GM12874 (cell line): ENCODE data around the gene MYD88.

Source experiments
- CTCF ChIP-seq: IDR thresholded peaks from 2 replicates; pipeline ENCODE4 v1.5.1; 2011; ENCODE audit warnings: low read depth, mild to moderate bottlenecking, control low read depth, low read length, moderate library complexity; ENCODE audit not compliant: insufficient read depth

Gene MYD88

GRCh38 chr3:38186781-38187180 lies 48.3 kb downstream of the MYD88 start:
- no peak for TF ChIP-seq CTCF

- TF ChIP-seq CTCF, result no peak
Observed at GRCh38 chr3:38190481-38190881, 52.0 kb downstream of the MYD88 start.
